ENCODE results near the gene MMP11. TPM values are rescaled to one million over a fixed set of nuclear protein-coding genes. Genes with fewer than 3 reads are reported as not detected.

MMP11 gene
- total and polyA plus RNA-seq, 2 experiments from 2014 or later, result 25.2 to 36.2 TPM

DNA sequence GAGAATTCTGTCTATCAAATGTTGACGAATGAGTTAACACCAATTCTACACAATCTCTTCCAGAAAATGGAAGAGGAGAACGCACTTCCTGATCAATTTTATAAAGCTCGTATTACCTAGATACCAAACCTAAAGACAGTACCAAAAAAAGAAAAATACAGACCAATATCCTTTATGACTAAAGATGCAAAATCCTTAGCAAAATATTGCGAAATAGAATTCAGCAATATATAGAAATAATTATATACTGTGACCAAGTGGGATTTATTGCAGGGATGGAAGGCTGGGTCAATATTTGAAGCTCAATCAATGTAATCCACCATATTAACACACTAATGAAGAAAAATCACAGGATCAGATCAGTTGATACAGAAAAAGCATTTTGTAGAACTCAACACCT, 39.7 kb downstream of the MMP11 start:
- 97% methylated on average over 4 of the region's 4 CpGs for WGBS (ENCODE audit: low lambda C conversion rate, missing lambda C conversion rate)
- no peak for DNase-seq (ENCODE audit: low spot score)
- no peaks in the 10 kb centered on the region for H4K20me1 ChIP-seq (ENCODE audit: insufficient read depth, poor library complexity, severe bottlenecking)
- no peaks in the 10 kb centered on the region for H3K79me2 ChIP-seq
- H3K27me3 ChIP-seq, result no peaks in the 10 kb centered on the region
- H3K4me3 ChIP-seq, result no peak overlapping the region
- no peaks in the 10 kb centered on the region for H3K36me3 ChIP-seq (replicated peaks; ENCODE audit: insufficient read depth, low read depth)
- no peaks in the 10 kb centered on the region for H3K9me2 ChIP-seq (replicated peaks; ENCODE audit: insufficient read depth)
- H3K4me1 ChIP-seq (ENCODE audit: insufficient read depth), result no peaks in the 10 kb centered on the region
- H3K9me3 ChIP-seq (ENCODE audit: low read depth), result no peaks in the 10 kb centered on the region
- no peak overlapping the region for H3K4me2 ChIP-seq
- TF ChIP-seq EZH2 (IDR thresholded peaks at IDR 0.05; ENCODE audit: borderline replicate concordance) (no peak), EZH2phosphoT487 (IDR thresholded peaks at IDR 0.05; ENCODE audit: low read depth, severe bottlenecking, unreplicated experiment) (no peak)
- H3K27ac ChIP-seq, result no peak overlapping the region
- no peak overlapping the region for H2AFZ ChIP-seq

DNA sequence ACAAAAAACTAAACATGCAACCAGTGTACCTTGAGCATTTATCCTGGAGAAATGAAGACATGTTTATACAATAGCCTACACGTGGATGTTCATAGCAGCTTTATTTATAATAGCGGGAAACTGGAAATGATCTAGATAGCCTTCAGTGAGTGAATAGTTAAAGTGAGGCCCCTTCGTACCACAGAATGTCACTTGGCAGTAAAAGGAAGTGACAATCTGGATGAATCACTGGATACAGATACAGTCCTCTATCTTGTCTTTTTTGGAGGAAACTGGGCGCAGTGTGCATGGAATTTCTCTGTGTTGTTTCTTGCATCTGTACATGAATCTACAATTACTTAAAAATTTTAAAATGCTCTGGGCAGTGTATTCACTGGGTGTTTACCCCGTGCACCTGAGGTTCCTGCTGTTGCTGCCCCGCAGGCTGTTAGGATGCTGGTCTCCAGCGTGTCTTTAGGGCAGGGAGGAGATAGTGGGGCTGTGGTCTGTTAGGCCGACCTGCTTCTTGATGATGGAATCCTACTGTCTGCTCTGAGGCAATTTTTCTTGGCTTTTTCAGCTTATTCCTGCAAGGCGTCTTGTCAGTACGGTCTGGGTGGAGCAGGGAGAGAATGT, 43.0 kb downstream of the MMP11 start:
- no peaks in the 10 kb centered on the region for H3K36me3 ChIP-seq (replicated peaks; ENCODE audit: insufficient read depth, low read depth)
- 71% methylated on average over 10 of the region's 10 CpGs for WGBS (ENCODE audit: low lambda C conversion rate, missing lambda C conversion rate)
- no peak for DNase-seq (ENCODE audit: low spot score)

DNA sequence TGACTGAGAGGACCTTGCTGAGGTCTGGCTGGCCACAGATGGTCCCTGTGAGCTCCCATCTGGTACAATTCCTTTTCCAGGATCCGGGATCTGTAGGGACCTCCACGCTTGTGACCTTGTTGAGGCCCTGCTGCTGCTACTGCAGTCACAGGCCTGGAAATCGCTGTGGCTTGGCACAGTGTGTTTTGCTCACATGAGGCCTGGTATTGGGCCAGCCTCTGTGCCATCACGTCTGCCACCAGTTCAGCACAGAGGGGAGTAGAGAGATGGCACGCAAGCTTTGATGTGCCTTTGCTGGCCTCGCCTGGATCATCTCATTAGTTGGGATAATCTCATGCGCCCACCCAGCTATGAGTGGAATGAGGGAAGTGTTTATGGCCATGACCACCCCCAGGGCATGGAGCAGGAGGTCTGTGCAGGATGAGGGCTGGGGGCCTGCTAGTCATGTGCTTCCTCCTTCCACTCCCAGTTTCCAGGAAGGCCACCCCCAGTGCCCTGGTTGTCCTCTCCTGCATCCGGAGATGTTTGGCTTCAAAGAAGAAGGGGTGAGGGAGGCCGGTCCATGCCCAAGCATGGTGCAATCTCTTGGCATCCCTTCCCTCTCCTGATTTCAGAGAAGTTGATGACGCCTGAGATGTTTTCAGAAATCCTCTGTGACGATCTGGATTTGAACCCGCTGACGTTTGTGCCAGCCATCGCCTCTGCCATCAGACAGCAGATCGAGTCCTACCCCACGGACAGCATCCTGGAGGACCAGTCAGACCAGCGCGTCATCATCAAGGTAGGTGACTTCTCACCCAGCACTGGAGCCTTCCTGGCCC, 43.7 kb downstream of the MMP11 start:
- 86% methylated on average over 18 of the region's 18 CpGs for WGBS (ENCODE audit: low lambda C conversion rate, missing lambda C conversion rate)
- H3K9me2 ChIP-seq (replicated peaks; ENCODE audit: insufficient read depth), result no peaks in the 10 kb centered on the region
- H2AFZ ChIP-seq, result no peak overlapping the region
- no peaks in the 10 kb centered on the region for H3K9me3 ChIP-seq (ENCODE audit: low read depth)
- H3K36me3 ChIP-seq (replicated peaks; ENCODE audit: insufficient read depth, low read depth), result no peaks in the 10 kb centered on the region
- no peak overlapping the region for H3K27ac ChIP-seq
- no peaks in the 10 kb centered on the region for H4K20me1 ChIP-seq (ENCODE audit: insufficient read depth, poor library complexity, severe bottlenecking)
- H3K4me2 ChIP-seq, result no peak overlapping the region
- TF ChIP-seq, protein P1, sequence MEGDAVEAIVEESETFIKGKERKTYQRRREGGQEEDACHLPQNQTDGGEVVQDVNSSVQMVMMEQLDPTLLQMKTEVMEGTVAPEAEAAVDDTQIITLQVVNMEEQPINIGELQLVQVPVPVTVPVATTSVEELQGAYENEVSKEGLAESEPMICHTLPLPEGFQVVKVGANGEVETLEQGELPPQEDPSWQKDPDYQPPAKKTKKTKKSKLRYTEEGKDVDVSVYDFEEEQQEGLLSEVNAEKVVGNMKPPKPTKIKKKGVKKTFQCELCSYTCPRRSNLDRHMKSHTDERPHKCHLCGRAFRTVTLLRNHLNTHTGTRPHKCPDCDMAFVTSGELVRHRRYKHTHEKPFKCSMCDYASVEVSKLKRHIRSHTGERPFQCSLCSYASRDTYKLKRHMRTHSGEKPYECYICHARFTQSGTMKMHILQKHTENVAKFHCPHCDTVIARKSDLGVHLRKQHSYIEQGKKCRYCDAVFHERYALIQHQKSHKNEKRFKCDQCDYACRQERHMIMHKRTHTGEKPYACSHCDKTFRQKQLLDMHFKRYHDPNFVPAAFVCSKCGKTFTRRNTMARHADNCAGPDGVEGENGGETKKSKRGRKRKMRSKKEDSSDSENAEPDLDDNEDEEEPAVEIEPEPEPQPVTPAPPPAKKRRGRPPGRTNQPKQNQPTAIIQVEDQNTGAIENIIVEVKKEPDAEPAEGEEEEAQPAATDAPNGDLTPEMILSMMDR (IDR thresholded peaks at IDR 0.05; ENCODE audit: poor library complexity), result no peak
- TF ChIP-seq EZH2phosphoT487 (IDR thresholded peaks at IDR 0.05; ENCODE audit: low read depth, severe bottlenecking, unreplicated experiment), result no peak
- TF ChIP-seq EZH2 (IDR thresholded peaks at IDR 0.05; ENCODE audit: borderline replicate concordance), result no peak
- H3K27me3 ChIP-seq, result no peaks in the 10 kb centered on the region
- H3K4me3 ChIP-seq, result no peak overlapping the region
- H3K4me1 ChIP-seq (ENCODE audit: insufficient read depth), result no peaks in the 10 kb centered on the region
- H3K79me2 ChIP-seq, result no peaks in the 10 kb centered on the region
- no peak for DNase-seq (ENCODE audit: low spot score)

More for the DNA sequence above, 43.0 kb downstream of the MMP11 start:
- H3K9me3 ChIP-seq (ENCODE audit: low read depth), result no peaks in the 10 kb centered on the region
- H3K27ac ChIP-seq, result no peak overlapping the region
- no peak overlapping the region for H2AFZ ChIP-seq
- no peaks in the 10 kb centered on the region for H4K20me1 ChIP-seq (ENCODE audit: insufficient read depth, poor library complexity, severe bottlenecking)
- no peaks in the 10 kb centered on the region for H3K27me3 ChIP-seq
- H3K9me2 ChIP-seq (replicated peaks; ENCODE audit: insufficient read depth), result no peaks in the 10 kb centered on the region
- TF ChIP-seq, protein P1 (IDR thresholded peaks at IDR 0.05; ENCODE audit: poor library complexity), result no peak
- TF ChIP-seq EZH2phosphoT487 (IDR thresholded peaks at IDR 0.05; ENCODE audit: low read depth, severe bottlenecking, unreplicated experiment), result no peak
- no peak for TF ChIP-seq EZH2 (IDR thresholded peaks at IDR 0.05; ENCODE audit: borderline replicate concordance)
- H3K4me2 ChIP-seq, result no peak overlapping the region
- no peaks in the 10 kb centered on the region for H3K79me2 ChIP-seq
- H3K4me3 ChIP-seq, result no peak overlapping the region
- H3K4me1 ChIP-seq (ENCODE audit: insufficient read depth), result no peaks in the 10 kb centered on the region

DNA sequence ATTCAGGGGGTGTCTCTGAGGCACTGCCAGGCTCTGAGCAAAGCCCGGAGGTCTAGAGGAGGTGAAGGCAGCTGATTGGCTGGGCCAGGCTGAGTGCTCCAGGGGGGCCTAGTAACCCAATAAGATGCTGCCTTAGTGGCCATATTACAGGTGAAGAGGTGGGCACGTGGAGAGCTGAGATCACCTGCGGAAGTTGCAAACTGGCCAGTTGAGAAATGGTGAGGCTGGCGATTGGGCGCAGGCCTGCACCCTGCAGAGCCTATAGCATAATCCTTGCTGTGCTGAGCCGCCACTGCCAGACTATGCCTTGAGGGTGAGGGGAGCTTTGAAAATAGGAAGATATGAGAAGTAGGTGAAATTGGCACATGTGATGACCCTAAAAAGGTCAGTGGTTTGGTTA, 44.5 kb downstream of the MMP11 start:
- no peak for DNase-seq (ENCODE audit: low spot score)
- TF ChIP-seq EZH2 (IDR thresholded peaks at IDR 0.05; ENCODE audit: borderline replicate concordance) (no peak), EZH2phosphoT487 (IDR thresholded peaks at IDR 0.05; ENCODE audit: low read depth, severe bottlenecking, unreplicated experiment) (no peak)
- TF ChIP-seq, protein P1 (IDR thresholded peaks at IDR 0.05; ENCODE audit: poor library complexity), result no peak

More for the DNA sequence above, 44.5 kb downstream of the MMP11 start:
- no peaks in the 10 kb centered on the region for H3K4me1 ChIP-seq (ENCODE audit: insufficient read depth)
- no peaks in the 10 kb centered on the region for H3K79me2 ChIP-seq
- no peaks in the 10 kb centered on the region for H3K9me2 ChIP-seq (replicated peaks; ENCODE audit: insufficient read depth)
- H3K27ac ChIP-seq, result no peak overlapping the region
- no peaks in the 10 kb centered on the region for H3K27me3 ChIP-seq
- H4K20me1 ChIP-seq (ENCODE audit: insufficient read depth, poor library complexity, severe bottlenecking), result no peaks in the 10 kb centered on the region
- H3K4me2 ChIP-seq, result no peak overlapping the region
- H3K9me3 ChIP-seq (ENCODE audit: low read depth), result no peaks in the 10 kb centered on the region
- H2AFZ ChIP-seq, result no peak overlapping the region
- no peak overlapping the region for H3K4me3 ChIP-seq
- WGBS (ENCODE audit: low lambda C conversion rate, missing lambda C conversion rate), result 91% methylated on average over 6 of the region's 6 CpGs
- H3K36me3 ChIP-seq (replicated peaks; ENCODE audit: insufficient read depth, low read depth), result no peaks in the 10 kb centered on the region
